OCI-LY7 (cell line): ENCODE measurements around the gene F7. TPM values are rescaled to one million over a fixed set of nuclear protein-coding genes. Genes with fewer than 3 reads are reported as not detected.

Experiments
- BruUV-seq: library from RNA; stranded (reverse); fragments of 400-500 nt; replicated peaks from 2 replicates; lab custom pipeline; 2021; lab: Mats Ljungman, UMichigan
- CTCF ChIA-PET: fragments of 300-600 bp; sonication (Branson Sonifier 250); formaldehyde crosslinking; loops from one replicate; lab custom pipeline; 2022; ENCODE audit warnings: antibody characterized with exemption; ENCODE audit not compliant: unreplicated experiment; lab: Charles Lee
- POLR2A ChIA-PET: fragments of 300-600 bp; sonication (Branson Sonifier 250); formaldehyde crosslinking; loops from one replicate; lab custom pipeline; 2022; ENCODE audit warnings: antibody characterized with exemption; lab: Charles Lee
- DNase-seq: peaks from one replicate; pipeline ENCODE4 v3.0.0-alpha.2; 2015; ENCODE audit warnings: low spot score
- H2AFZ ChIP-seq: fragments of 200-600 bp; sonication (generic), shearing (Covaris generic); 2 replicates; pipeline ENCODE4 v1.6.1; 2014; ENCODE audit warnings: mild to moderate bottlenecking, antibody characterized with exemption, low read length, moderate library complexity
- H3K27ac ChIP-seq: fragments of 200-600 bp; sonication (generic); 2 replicates; pipeline ENCODE4 v1.5.1; 2014; ENCODE audit warnings: mixed run types, low read depth, mild to moderate bottlenecking, moderate library complexity, low read length, inconsistent platforms; ENCODE audit not compliant: poor library complexity, severe bottlenecking
- H3K36me3 ChIP-seq: fragments of 200-600 bp; sonication (generic); 2 replicates; pipeline ENCODE4 v1.6.1; 2014; ENCODE audit warnings: mild to moderate bottlenecking, antibody characterized with exemption, low read length, moderate library complexity, mixed read lengths; ENCODE audit not compliant: insufficient read depth
- H3K4me1 ChIP-seq: fragments of 200-600 bp; sonication (generic); 2 replicates; pipeline ENCODE4 v1.5.1; 2014; ENCODE audit warnings: mild to moderate bottlenecking, low read length; ENCODE audit not compliant: insufficient read depth, poor library complexity, severe bottlenecking
- H3K4me2 ChIP-seq: fragments of 200-600 bp; sonication (generic); 2 replicates; pipeline ENCODE4 v1.6.1; 2014; ENCODE audit warnings: mild to moderate bottlenecking, low read length
- H3K4me3 ChIP-seq: fragments of 200-600 bp; sonication (generic); 2 replicates; pipeline ENCODE4 v1.5.1; 2014; ENCODE audit warnings: mild to moderate bottlenecking, low read depth, low read length; ENCODE audit not compliant: poor library complexity, severe bottlenecking
- H3K79me2 ChIP-seq: fragments of 200-600 bp; sonication (generic); 2 replicates; pipeline ENCODE4 v1.6.1; 2016; ENCODE audit warnings: low read depth, mild to moderate bottlenecking, low read length, moderate library complexity, mixed read lengths; ENCODE audit not compliant: insufficient read depth
- H3K9me2 ChIP-seq: fragments of 200-600 bp; sonication (generic); 2 replicates; pipeline ENCODE4 v1.6.1; 2016; ENCODE audit warnings: mild to moderate bottlenecking, low read length, mixed read lengths; ENCODE audit not compliant: insufficient read depth
- H3K9me3 ChIP-seq: fragments of 200-600 bp; sonication (generic); 2 replicates; pipeline ENCODE4 v1.6.1; 2014; ENCODE audit warnings: mild to moderate bottlenecking, mixed run types, low read length, mixed read lengths
- H4K20me1 ChIP-seq: fragments of 200-600 bp; sonication (generic); 2 replicates; pipeline ENCODE4 v1.6.1; 2014; ENCODE audit warnings: mild to moderate bottlenecking, antibody characterized with exemption, low read length, moderate library complexity, mixed read lengths; ENCODE audit not compliant: insufficient read depth
- EZH2phosphoT487 ChIP-seq: fragments of 200-600 bp; sonication (generic); IDR thresholded peaks from 2 replicates; pipeline ENCODE4 v1.6.1; 2018; ENCODE audit warnings: low read depth, borderline replicate concordance, mild to moderate bottlenecking, mixed run types, antibody characterized with exemption, low read length, moderate library complexity, mixed read lengths
- intact Hi-C: fragments of 100-400 bp; cut with micrococcal nuclease; formaldehyde crosslinking; loops from one replicate; pipeline ENCODE4 v1.10.0; 2022; ENCODE audit not compliant: unreplicated experiment
- total RNA-seq, 2 experiments: library from RNA; depleted of rRNA in 1 of 2; stranded (reverse); fragments of >200 nt in 1 of 2; shearing (Covaris generic) in 1 of 2; gene quantifications; 2 replicates each; pipeline ENCODE4 v1.2.3, GENCODE V29; 2014 to 2022
- TF ChIP-seq, protein P1 (sequence below): fragments of 200-600 bp; sonication (generic); conservative IDR thresholded peaks from 2 replicates; pipeline ENCODE4 v1.5.1; 2014; ENCODE audit warnings: mild to moderate bottlenecking, antibody characterized with exemption, low read length, moderate library complexity, mixed read lengths

The F7 gene
- total RNA-seq, 2 experiments from 2014 or later = not detected

DNA sequence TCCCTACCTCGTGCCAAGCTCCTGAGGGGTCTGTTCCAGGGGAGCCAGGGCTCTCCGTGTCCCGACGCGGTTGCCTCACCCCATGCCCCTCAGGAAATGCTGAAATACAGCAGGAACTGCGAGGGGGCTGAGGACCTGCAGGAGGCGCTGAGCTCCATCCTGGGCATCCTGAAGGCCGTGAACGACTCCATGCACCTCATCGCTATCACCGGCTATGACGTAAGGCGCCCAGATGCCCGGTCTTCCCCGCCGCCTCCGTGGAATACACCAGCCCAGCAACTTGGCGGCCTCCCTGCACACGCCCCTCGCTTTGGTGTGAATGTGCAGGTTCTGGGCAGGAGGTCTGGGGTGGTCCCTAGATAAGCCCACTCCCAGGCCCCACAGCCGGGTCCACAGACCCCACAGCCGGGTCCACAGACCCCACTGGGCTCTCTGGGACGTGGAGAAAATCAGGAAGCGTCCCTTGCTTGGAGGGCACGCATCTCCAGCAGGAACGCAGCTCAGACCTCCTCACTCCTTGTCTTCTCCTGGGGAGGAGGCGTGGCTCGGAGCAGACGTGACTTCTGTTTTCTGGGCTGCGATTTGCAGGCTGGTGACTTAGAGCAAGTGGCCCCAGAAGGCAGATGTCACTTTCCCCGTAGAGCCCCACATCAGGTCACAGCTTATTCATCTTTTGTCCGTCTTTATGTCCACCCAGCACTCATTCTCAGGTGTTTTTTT, 19.4 kb upstream of the F7 start:
- no peaks in the 10 kb centered on the region for H3K79me2 ChIP-seq
- H3K27ac ChIP-seq = no peak overlapping the region
- no peak overlapping the region for H3K4me3 ChIP-seq
- no TSS peak for BruUV-seq
- DNase-seq = no peak
- no peak overlapping the region for H3K4me2 ChIP-seq
- no peaks in the 10 kb centered on the region for H4K20me1 ChIP-seq
- no peaks in the 10 kb centered on the region for H3K9me2 ChIP-seq
- intact Hi-C loops = no loop called here
- POLR2A ChIA-PET = no interaction called here
- no peaks in the 10 kb centered on the region for H3K9me3 ChIP-seq
- CTCF ChIA-PET = no interaction called here
- TF ChIP-seq EZH2phosphoT487 = no peak
- TF ChIP-seq, protein P1, sequence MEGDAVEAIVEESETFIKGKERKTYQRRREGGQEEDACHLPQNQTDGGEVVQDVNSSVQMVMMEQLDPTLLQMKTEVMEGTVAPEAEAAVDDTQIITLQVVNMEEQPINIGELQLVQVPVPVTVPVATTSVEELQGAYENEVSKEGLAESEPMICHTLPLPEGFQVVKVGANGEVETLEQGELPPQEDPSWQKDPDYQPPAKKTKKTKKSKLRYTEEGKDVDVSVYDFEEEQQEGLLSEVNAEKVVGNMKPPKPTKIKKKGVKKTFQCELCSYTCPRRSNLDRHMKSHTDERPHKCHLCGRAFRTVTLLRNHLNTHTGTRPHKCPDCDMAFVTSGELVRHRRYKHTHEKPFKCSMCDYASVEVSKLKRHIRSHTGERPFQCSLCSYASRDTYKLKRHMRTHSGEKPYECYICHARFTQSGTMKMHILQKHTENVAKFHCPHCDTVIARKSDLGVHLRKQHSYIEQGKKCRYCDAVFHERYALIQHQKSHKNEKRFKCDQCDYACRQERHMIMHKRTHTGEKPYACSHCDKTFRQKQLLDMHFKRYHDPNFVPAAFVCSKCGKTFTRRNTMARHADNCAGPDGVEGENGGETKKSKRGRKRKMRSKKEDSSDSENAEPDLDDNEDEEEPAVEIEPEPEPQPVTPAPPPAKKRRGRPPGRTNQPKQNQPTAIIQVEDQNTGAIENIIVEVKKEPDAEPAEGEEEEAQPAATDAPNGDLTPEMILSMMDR = no peak
- no peak overlapping the region for H2AFZ ChIP-seq
- H3K4me1 ChIP-seq = no peaks in the 10 kb centered on the region
- no peaks in the 10 kb centered on the region for H3K36me3 ChIP-seq

DNA sequence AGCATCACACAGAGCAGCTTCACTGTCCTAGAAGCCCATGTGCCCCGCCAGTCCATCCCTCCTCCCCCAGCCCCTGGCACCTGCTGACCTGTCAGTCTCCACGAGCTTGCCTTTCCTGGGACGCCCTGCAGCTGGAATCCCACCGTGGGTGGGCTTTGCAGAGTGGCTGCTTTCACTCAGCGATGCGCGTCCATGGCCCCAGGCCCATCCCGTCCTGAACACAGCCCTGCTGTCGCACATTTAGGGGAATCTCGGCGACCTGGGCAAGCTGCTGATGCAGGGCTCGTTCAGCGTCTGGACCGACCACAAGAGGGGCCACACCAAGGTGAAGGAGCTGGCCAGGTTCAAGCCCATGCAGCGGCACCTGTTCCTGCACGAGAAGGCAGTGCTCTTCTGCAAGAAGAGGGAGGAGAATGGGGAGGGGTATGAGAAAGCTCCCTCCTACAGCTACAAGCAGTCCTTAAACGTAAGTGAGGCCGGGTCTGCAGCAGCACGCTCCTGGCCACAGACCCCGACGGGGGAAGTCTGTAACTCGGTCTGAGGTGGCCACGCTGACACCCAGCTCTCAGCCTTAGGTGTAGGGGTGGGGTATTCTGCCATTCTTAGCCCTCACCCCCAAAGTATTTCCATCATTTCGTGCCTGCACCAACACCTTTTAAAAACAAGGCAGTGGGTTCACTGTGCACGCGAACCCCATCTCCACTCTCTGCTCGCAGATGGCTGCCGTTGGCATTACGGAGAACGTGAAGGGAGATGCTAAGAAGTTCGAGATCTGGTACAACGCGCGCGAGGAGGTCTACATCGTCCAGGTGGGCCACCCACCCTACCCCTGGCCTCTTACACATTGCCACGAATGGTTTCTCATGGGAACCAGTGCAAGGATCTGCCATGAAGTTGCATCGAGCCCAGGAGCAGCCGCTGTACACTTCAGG, 18.3 kb upstream of the F7 start:
- Histone ChIP-seq H3K27ac (no peak overlapping the region), H4K20me1 (no peaks in the 10 kb centered on the region), H3K4me3 (no peak overlapping the region), H3K4me1 (no peaks in the 10 kb centered on the region), H2AFZ (no peak overlapping the region), H3K9me2 (no peaks in the 10 kb centered on the region), H3K79me2 (no peaks in the 10 kb centered on the region), H3K36me3 (no peaks in the 10 kb centered on the region), H3K9me3 (no peaks in the 10 kb centered on the region), H3K4me2 (no peak overlapping the region)
- no TSS peak for BruUV-seq
- intact Hi-C loops = no loop called here
- DNase-seq = no peak
- TF ChIP-seq EZH2phosphoT487 = no peak
- TF ChIP-seq, protein P1 = no peak
- ChIA-PET CTCF (no interaction called here), POLR2A (interaction anchor here (0.6 kb wide), 1 partner anchor 296 kb away, joined by 3 read pairs; no protein-coding TSS in a partner anchor)
